ENCODE results near the gene ASTN2. TPM values are rescaled to one million over a fixed set of nuclear protein-coding genes. Genes with fewer than 3 reads are reported as not detected.

ASTN2 gene
- total RNA-seq, 1 donor from 2014 or later = 12.2 TPM

- DNase-seq (ENCODE audit: low read depth) = peak; percentile 77
- no peak for TF ChIP-seq CTCF (IDR thresholded peaks at IDR 0.05; ENCODE audit: insufficient read depth, low read length, poor library complexity, severe bottlenecking)
- no peaks in the 10 kb centered on the region for H3K27me3 ChIP-seq (ENCODE audit: control insufficient read depth, insufficient read depth, low read length)
- no peak overlapping the region for H3K4me3 ChIP-seq (ENCODE audit: low read depth, low read length)
- no peaks in the 10 kb centered on the region for H3K36me3 ChIP-seq (ENCODE audit: control insufficient read depth, insufficient read depth, low read length)
Measured at GRCh38 chr9:116450378-116451139, 964.3 kb downstream of the ASTN2 start.

GRCh38 chr9:116449949-116450348, 964.9 kb downstream of the ASTN2 start:
- DNase-seq (ENCODE audit: low read depth) = no peak
- no peak for TF ChIP-seq CTCF (IDR thresholded peaks at IDR 0.05; ENCODE audit: insufficient read depth, low read length, poor library complexity, severe bottlenecking)

GRCh38 chr9:116448431-116448830, 966.4 kb downstream of the ASTN2 start:
- H3K4me3 ChIP-seq (ENCODE audit: low read depth, low read length) = no peak overlapping the region

More at GRCh38 chr9:116449949-116450348, 964.9 kb downstream of the ASTN2 start:
- H3K4me3 ChIP-seq (ENCODE audit: low read depth, low read length) = no peak overlapping the region
- no peaks in the 10 kb centered on the region for H3K27me3 ChIP-seq (ENCODE audit: control insufficient read depth, insufficient read depth, low read length)
- H3K36me3 ChIP-seq (ENCODE audit: control insufficient read depth, insufficient read depth, low read length) = no peaks in the 10 kb centered on the region

GRCh38 chr9:116447934-116448333, 966.9 kb downstream of the ASTN2 start:
- DNase-seq (ENCODE audit: low read depth) = no peak
- H3K4me3 ChIP-seq (ENCODE audit: low read depth, low read length) = no peak overlapping the region
- TF ChIP-seq CTCF (IDR thresholded peaks at IDR 0.05; ENCODE audit: insufficient read depth, low read length, poor library complexity, severe bottlenecking) = no peak
- no peaks in the 10 kb centered on the region for H3K36me3 ChIP-seq (ENCODE audit: control insufficient read depth, insufficient read depth, low read length)
- H3K27me3 ChIP-seq (ENCODE audit: control insufficient read depth, insufficient read depth, low read length) = no peaks in the 10 kb centered on the region

More at GRCh38 chr9:116448431-116448830, 966.4 kb downstream of the ASTN2 start:
- H3K36me3 ChIP-seq (ENCODE audit: control insufficient read depth, insufficient read depth, low read length) = no peaks in the 10 kb centered on the region
- no peaks in the 10 kb centered on the region for H3K27me3 ChIP-seq (ENCODE audit: control insufficient read depth, insufficient read depth, low read length)
- no peak for TF ChIP-seq CTCF (IDR thresholded peaks at IDR 0.05; ENCODE audit: insufficient read depth, low read length, poor library complexity, severe bottlenecking)
- no peak for DNase-seq (ENCODE audit: low read depth)

- DNase-seq (ENCODE audit: low read depth) = no peak
- Histone ChIP-seq H3K4me3 (ENCODE audit: low read depth, low read length) (no peak overlapping the region), H3K36me3 (ENCODE audit: control insufficient read depth, insufficient read depth, low read length) (no peaks in the 10 kb centered on the region), H3K27me3 (ENCODE audit: control insufficient read depth, insufficient read depth, low read length) (no peaks in the 10 kb centered on the region)
- no peak for TF ChIP-seq CTCF (IDR thresholded peaks at IDR 0.05; ENCODE audit: insufficient read depth, low read length, poor library complexity, severe bottlenecking)
Measured at GRCh38 chr9:116442528-116442927, 972.3 kb downstream of the ASTN2 start.
